ENCODE measurements around the gene ITIH5.

ITIH5 gene

GRCh38 chr10:7567911-7568620, 98.7 kb downstream of the ITIH5 start:
- no peak overlapping the region for H3K4me3 ChIP-seq (IDR thresholded peaks at IDR 0.05; ENCODE audit: insufficient read depth, low read depth, low read length)
- no peaks in the 10 kb centered on the region for H3K4me1 ChIP-seq (ENCODE audit: low read depth, poor library complexity, severe bottlenecking)
- no peaks in the 10 kb centered on the region for H3K79me2 ChIP-seq (ENCODE audit: insufficient read depth, low read depth)
- TF ChIP-seq, protein P1, sequence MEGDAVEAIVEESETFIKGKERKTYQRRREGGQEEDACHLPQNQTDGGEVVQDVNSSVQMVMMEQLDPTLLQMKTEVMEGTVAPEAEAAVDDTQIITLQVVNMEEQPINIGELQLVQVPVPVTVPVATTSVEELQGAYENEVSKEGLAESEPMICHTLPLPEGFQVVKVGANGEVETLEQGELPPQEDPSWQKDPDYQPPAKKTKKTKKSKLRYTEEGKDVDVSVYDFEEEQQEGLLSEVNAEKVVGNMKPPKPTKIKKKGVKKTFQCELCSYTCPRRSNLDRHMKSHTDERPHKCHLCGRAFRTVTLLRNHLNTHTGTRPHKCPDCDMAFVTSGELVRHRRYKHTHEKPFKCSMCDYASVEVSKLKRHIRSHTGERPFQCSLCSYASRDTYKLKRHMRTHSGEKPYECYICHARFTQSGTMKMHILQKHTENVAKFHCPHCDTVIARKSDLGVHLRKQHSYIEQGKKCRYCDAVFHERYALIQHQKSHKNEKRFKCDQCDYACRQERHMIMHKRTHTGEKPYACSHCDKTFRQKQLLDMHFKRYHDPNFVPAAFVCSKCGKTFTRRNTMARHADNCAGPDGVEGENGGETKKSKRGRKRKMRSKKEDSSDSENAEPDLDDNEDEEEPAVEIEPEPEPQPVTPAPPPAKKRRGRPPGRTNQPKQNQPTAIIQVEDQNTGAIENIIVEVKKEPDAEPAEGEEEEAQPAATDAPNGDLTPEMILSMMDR (conservative IDR thresholded peaks at IDR 0.05; ENCODE audit: low read depth, low read length), result no peak
- no peak overlapping the region for H3K27ac ChIP-seq
- H3K27me3 ChIP-seq (ENCODE audit: insufficient read depth, low read depth), result no peaks in the 10 kb centered on the region
- no peaks in the 10 kb centered on the region for H3K36me3 ChIP-seq (ENCODE audit: insufficient read depth)
- no peaks in the 10 kb centered on the region for H4K20me1 ChIP-seq (ENCODE audit: insufficient read depth)
- H3K4me2 ChIP-seq, result no peak overlapping the region
- no peak overlapping the region for H3K9ac ChIP-seq
- no peak overlapping the region for H2AFZ ChIP-seq (ENCODE audit: low read depth)

GRCh38 chr10:7566891-7567290, 99.9 kb downstream of the ITIH5 start:
- no peak overlapping the region for H2AFZ ChIP-seq (ENCODE audit: low read depth)
- H3K4me1 ChIP-seq (ENCODE audit: low read depth, poor library complexity, severe bottlenecking), result no peaks in the 10 kb centered on the region
- H3K27ac ChIP-seq, result no peak overlapping the region
- H4K20me1 ChIP-seq (ENCODE audit: insufficient read depth), result no peaks in the 10 kb centered on the region
- no peak overlapping the region for H3K9ac ChIP-seq
- H3K79me2 ChIP-seq (ENCODE audit: insufficient read depth, low read depth), result no peaks in the 10 kb centered on the region
- H3K27me3 ChIP-seq (ENCODE audit: insufficient read depth, low read depth), result no peaks in the 10 kb centered on the region
- TF ChIP-seq, protein P1 (conservative IDR thresholded peaks at IDR 0.05; ENCODE audit: low read depth, low read length), result no peak
- H3K4me2 ChIP-seq, result no peak overlapping the region
- no peak overlapping the region for H3K4me3 ChIP-seq (IDR thresholded peaks at IDR 0.05; ENCODE audit: insufficient read depth, low read depth, low read length)
- no peaks in the 10 kb centered on the region for H3K36me3 ChIP-seq (ENCODE audit: insufficient read depth)

GRCh38 chr10:7565871-7566270, 100.9 kb downstream of the ITIH5 start:
- H3K9ac ChIP-seq, result no peak overlapping the region
- no peak overlapping the region for H3K4me2 ChIP-seq
- no peaks in the 10 kb centered on the region for H3K27me3 ChIP-seq (ENCODE audit: insufficient read depth, low read depth)
- no peak overlapping the region for H3K4me3 ChIP-seq (IDR thresholded peaks at IDR 0.05; ENCODE audit: insufficient read depth, low read depth, low read length)
- H3K36me3 ChIP-seq (ENCODE audit: insufficient read depth), result no peaks in the 10 kb centered on the region
- TF ChIP-seq, protein P1 (conservative IDR thresholded peaks at IDR 0.05; ENCODE audit: low read depth, low read length), result no peak
- no peak overlapping the region for H2AFZ ChIP-seq (ENCODE audit: low read depth)
- no peak overlapping the region for H3K27ac ChIP-seq
- H4K20me1 ChIP-seq (ENCODE audit: insufficient read depth), result no peaks in the 10 kb centered on the region
- H3K4me1 ChIP-seq (ENCODE audit: low read depth, poor library complexity, severe bottlenecking), result no peaks in the 10 kb centered on the region
- H3K79me2 ChIP-seq (ENCODE audit: insufficient read depth, low read depth), result no peaks in the 10 kb centered on the region

GRCh38 chr10:7563770-7564169, 103.0 kb downstream of the ITIH5 start:
- TF ChIP-seq, protein P1 (conservative IDR thresholded peaks at IDR 0.05; ENCODE audit: low read depth, low read length), result no peak
- Histone ChIP-seq H3K4me3 (IDR thresholded peaks at IDR 0.05; ENCODE audit: insufficient read depth, low read depth, low read length) (no peak overlapping the region), H3K79me2 (ENCODE audit: insufficient read depth, low read depth) (no peaks in the 10 kb centered on the region), H3K27ac (no peak overlapping the region), H3K4me2 (no peak overlapping the region), H3K27me3 (ENCODE audit: insufficient read depth, low read depth) (no peaks in the 10 kb centered on the region), H3K4me1 (ENCODE audit: low read depth, poor library complexity, severe bottlenecking) (no peaks in the 10 kb centered on the region), H3K36me3 (ENCODE audit: insufficient read depth) (no peaks in the 10 kb centered on the region), H2AFZ (ENCODE audit: low read depth) (no peak overlapping the region), H3K9ac (no peak overlapping the region), H4K20me1 (ENCODE audit: insufficient read depth) (no peaks in the 10 kb centered on the region)

Measured in KMS-11 (cell line).